ENCODE data around the gene VDAC1.

- TF ChIP-seq, protein P1, sequence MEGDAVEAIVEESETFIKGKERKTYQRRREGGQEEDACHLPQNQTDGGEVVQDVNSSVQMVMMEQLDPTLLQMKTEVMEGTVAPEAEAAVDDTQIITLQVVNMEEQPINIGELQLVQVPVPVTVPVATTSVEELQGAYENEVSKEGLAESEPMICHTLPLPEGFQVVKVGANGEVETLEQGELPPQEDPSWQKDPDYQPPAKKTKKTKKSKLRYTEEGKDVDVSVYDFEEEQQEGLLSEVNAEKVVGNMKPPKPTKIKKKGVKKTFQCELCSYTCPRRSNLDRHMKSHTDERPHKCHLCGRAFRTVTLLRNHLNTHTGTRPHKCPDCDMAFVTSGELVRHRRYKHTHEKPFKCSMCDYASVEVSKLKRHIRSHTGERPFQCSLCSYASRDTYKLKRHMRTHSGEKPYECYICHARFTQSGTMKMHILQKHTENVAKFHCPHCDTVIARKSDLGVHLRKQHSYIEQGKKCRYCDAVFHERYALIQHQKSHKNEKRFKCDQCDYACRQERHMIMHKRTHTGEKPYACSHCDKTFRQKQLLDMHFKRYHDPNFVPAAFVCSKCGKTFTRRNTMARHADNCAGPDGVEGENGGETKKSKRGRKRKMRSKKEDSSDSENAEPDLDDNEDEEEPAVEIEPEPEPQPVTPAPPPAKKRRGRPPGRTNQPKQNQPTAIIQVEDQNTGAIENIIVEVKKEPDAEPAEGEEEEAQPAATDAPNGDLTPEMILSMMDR (IDR thresholded peaks at IDR 0.05; ENCODE audit: low read depth, low read length, poor library complexity, severe bottlenecking) = no peak
- TF ChIP-seq EZH2phosphoT487 (IDR thresholded peaks at IDR 0.05; ENCODE audit: borderline replicate concordance, low read length) = no peak
These were observed 46.5 kb upstream of the VDAC1 start for GRCh38 chr5:134051305-134051704.
